DLD1 (cell line): Measurements from ENCODE around the gene PRDM16.

Source experiments
- in situ Hi-C: cut with HindIII; loops from 2 replicates; pipeline ENCODE4 v1.10.0; 2017; ENCODE audit warnings: low sequenced_read_pairs

The PRDM16 gene

DNA sequence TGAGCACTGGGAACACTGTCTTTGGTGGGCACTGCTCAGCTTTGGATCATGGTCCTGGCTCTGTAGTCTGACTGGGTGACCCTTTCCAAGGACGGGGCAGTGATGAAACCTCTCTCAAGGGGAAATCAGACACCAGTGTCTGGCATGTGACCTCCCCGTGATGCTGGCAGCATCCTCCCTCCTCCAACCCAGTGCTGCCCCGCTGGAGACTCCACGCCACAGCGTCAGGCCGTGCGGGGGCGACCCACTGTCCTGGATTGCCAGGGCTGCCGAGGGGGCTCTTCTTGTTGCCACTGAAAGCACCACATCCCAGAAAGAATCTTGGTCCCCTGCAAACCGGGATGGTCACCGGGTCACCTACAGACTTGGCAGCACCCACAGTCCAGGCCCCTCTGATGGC, 239.1 kb downstream of the PRDM16 start:
- in situ Hi-C loops, result no loop called here

DNA sequence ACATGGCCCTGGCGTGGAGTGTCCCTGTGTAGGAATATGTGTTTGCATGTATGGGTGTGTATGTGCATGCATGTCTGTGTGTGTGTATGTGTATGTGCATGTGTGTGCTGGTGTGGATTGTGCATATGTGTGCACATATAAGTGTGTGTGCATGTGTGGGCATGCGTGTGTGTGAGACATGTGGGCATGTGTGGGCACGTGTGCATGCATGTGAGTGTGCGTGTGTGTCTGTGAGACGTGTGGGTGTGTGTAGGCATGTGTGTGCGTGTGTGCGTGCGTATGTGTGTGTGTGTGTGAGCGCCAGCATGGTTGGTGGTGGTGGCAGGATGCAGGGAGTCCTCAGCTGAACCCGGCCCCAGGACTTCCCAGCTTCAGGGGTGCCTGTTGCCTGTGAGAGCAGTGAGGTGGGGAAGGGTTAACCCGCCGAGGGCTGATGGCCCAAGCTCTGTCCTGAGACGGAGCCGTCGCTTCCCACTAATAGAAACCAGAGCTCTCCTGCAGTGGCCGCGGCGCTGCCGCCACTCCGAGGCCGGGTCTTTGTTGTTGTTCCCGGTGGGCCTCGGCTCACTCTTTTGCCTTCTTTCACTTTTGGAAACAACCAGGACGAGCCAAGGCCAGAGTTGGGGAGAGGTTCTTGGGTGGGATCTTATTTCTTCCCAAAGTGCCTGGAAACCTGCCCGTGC, 241.9 kb downstream of the PRDM16 start:
- in situ Hi-C loops, result no loop called here

DNA sequence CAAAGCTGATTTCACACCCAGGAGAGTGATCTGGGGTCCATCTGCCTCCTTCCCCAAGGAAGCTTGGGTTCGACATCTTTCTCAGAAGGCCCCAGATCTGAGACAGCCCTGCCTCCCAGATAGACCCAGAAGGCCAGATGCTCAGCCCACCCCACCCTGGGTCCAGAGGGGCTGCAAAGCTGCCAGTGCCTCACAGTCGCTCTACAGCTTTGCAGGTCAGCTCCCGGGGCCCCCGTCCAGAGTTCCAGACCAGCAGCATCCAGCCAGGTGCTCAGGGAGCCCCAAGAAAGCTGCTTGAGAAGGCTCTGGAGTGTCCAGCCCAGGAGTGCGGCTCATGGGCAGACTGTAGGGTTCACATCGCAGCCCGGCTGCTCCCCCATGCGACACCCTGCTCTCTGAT, 242.7 kb downstream of the PRDM16 start:
- in situ Hi-C loops, result no loop called here

DNA sequence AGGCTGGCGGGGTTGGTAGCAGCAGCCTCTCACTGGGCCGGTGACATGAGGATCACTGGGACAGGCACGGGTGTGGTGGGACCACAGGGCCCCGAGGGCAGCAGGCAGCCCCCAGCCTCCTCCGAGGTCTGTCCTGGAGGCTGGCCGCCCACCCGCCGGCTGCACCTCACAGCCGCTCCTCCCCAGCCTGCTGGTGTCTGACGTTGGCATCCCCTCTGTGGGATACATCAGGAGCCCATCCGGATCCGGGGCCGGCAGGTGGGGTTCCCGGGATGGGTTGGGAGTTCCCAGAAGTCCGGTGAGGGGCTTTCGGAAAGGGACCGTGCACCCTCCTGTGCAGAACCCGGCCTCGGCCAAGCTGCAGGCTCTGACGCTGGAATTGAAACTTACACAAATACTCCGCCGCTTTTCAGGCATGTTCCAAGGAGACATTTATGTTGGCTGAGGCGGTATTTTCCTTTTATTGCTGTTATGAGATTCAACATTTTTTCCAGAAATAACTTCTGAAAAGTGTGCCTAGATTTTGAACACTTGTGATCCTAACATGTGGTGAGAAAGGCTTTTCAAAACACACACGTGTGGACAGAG, 243.4 kb downstream of the PRDM16 start:
- in situ Hi-C loops, result no loop called here

- in situ Hi-C loops, result no loop called here
Measured at GRCh38 chr1:3312898-3313575, 244.0 kb downstream of the PRDM16 start.

DNA sequence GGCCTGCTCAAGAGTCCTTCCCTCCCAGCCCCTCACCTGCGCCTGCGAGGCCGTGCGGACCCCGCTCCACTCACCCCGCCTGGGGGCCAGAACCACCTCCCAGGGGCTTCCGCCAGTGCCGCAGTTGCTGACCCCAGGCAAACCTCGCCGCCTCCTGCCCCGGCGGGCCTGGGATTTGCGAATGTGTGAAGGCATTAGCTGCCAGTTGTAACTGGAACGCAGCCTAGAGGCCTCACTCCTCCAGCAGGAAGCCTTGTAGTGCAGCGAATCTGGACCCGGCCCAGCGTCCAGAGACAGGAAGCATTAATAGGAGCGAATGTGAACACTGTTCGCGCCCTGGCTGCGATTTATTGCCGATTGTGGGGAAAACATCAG, 244.6 kb downstream of the PRDM16 start:
- in situ Hi-C loops, result no loop called here

DNA sequence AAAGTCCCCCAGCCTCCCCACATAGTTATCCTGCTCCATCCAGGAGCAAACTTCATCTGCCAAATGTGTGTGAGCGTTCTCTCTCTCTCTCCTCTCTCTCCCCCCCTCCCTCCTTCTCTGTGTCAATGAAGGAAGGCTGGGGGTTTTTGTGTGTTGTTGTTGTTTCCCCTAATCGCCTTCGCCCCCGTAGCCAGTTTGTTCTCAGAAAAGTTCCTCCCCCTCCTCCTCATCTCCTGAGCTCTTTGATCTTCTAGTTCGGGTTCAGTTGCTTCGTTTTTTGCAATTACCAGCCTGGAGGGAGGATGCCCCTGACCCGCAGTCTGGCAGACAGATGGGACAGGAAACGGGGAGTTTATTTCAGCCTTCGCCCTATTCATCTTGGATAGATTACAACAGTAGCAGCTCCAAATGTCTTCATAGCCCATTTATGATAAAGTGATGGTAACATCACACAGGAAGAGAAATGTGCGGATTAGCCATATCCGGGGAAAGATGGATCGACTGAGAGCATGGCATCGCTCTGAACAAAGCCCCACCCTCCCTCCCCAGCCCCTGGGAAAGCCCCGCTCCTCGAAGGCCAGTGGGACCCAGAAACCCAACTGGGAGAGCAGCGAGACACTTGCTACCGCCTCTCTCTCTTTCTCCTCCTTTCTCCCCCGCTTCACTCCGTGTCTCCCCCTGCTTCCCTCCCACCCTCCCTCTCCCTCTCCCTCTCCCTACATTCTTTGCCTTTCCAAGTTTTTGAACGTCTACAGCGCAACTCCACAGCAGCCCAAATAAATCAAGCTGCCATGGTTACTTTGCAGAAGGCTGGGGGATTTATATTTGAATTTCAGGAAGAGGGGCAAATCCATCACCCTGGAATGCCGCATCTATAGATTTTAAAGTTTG, 245.7 kb downstream of the PRDM16 start:
- in situ Hi-C loops, result no loop called here

GRCh38 chr1:3315399-3316339, 246.7 kb downstream of the PRDM16 start:
- in situ Hi-C loops, result no loop called here

GRCh38 chr1:3316340-3316943, 247.4 kb downstream of the PRDM16 start:
- in situ Hi-C loops, result no loop called here

- in situ Hi-C loops, result no loop called here
Measured at GRCh38 chr1:3317456-3317855, 248.5 kb downstream of the PRDM16 start.

- in situ Hi-C loops, result no loop called here
Measured at GRCh38 chr1:3318329-3318728, 249.3 kb downstream of the PRDM16 start.

GRCh38 chr1:3319874-3320245, 250.9 kb downstream of the PRDM16 start:
- in situ Hi-C loops, result no loop called here

DNA sequence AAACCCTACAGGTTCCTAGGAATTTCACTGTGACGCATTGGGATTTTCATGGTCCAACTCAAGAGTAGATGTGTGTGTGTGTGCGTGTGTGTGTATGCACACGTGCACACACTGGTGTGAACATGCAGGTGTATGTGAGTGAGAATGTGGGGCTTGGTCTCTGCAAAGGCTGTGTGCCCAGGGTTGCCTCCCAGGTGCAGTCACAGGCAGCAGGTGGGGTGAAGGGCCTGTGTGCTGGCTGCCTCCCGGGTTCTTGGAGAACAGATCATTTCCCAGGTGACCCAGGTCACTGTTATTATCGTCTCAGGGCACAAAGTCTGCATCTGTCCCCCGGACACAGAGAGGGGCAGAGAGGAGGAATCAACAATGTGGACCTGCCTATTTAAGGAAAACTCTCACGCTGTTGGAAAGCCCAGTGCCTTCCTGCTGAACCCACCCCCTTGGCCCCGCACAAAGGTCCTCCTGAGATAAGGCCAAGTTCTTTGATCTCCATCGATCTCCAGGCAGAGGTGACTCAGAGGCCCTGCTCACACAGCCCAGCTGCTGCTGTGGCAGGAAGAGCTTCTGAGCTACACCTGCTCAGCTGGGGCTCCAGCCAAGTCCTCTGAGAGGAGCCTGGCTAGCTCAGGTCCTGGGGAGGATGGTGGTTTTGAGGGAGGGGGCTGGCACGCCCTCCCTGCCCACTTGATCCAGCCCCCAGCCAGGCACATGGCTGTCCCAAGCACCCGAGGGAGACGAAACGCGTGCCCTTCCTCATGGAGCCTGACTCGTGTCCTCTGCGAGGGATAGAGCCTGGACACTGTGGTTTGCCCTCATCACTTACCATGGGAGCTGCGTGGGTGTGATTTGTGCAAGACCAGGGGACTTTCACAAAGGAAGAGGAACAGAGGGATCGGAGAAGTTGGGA, 251.5 kb downstream of the PRDM16 start:
- in situ Hi-C loops, result no loop called here

GRCh38 chr1:3321559-3322449, 252.8 kb downstream of the PRDM16 start:
- in situ Hi-C loops, result no loop called here

DNA sequence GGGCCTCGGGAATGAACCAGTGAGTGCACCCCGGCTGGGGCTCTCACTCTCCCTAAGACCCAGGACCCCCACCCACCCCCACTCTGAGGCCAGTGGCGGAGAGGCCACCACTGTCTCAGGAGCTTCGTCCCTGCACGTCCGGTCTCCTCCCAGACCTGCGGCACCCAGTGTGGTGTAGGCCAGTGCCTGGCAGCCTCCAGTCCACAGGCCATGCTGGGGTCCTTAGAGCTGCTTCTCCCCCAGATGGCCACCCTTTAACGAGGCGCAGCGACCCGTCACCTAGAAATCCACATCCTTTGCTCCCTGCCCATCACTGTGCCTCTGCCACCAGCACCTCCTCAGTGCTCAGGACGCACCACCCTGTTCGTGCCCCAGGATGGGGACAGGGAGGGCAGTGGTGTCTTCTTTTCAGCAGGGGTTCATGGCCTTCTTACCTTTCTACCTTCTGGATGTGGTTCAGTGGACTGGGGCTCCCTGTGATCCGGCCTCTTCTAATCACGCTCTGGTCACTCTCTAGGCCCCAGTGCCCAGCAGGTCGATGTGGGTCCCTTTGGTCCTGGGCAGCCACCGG, 253.5 kb downstream of the PRDM16 start:
- in situ Hi-C loops, result no loop called here

GRCh38 chr1:3323021-3323795, 254.2 kb downstream of the PRDM16 start:
- in situ Hi-C loops, result no loop called here
